Fibroblast of peridontal ligament (primary cell): ENCODE results near the gene KHDC1L.
"Not testable (repeated sequence)": the region's sequence is repeated elsewhere in the genome, so short reads cannot be mapped to it uniquely, and the experiment has no call there.

ENCODE experiments used
- DNase-seq: peaks from one replicate; pipeline ENCODE4 v3.0.0-alpha.2; 2010; ENCODE audit errors: extremely low read depth

Gene KHDC1L, protein sequence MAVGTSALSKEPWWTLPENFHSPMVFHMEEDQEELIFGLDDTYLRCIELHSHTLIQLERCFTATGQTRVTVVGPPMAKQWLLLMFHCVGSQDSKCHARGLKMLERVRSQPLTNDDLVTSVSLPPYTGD

DNA sequence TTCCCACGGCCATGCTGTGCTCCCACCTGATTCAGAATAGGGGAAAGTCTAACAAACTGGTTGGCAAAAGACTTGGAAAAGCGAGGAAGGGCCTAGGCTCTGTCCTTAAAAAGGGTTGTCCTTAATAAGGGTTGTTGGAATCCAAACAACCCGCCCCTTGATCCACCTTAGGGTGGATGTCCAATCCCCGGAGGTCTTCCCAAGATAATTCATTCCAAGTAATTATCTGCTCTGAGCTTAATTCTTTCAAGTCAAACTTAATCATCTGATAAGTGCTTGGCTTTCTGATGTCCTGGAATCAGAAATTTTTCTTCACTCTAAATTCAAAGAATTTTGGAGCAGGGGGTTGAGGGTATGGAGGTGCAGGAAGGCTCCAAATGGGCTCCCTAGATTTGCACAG, at the start of gene KHDC1L:
TSS of gene KHDC1L (minus strand) at position 101 of the 400 bp plus-strand sequence. CDS start at position 13, 88 bp downstream.
- DNase-seq, result no peak

DNA sequence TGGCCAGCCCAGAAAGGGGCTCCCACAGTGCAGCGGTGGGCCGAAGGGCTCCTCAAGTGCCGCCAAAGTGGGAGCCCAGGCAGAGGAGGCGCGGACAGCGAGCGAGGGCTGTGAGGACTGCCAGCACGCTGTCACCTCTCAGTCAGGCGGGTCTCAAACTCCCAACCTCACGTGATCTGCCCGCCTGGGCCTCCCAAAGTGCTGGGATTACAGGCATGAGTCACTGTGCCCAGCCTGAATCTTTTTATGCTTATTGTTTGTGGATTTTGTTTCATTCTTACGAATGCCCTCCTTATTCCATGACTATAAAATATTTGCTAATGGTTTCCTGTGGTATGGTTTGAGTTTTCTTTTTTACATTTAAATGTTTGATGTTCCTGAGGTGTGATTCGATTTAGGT, 44.0 kb upstream of the KHDC1L start:
- not testable (repeated sequence) for DNase-seq

DNA sequence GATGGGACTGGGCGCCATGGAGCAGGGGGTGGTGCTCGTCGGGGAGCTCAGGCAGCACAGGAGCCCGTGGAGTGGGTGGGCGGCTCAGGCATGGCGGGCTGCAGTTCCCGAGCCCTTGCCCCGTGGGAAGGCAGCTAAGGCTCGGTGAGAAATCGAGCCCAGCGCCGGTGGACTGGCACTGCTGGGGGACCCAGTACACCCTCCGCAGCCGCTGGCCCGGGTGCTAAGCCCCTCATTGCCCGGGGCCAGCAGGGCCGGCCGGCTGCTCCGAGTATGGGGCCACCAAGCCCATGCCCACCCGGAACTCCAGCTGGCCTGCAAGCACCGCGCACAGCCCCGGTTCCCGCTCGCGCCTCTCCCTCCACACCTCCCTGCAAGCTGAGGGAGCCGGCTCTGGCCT, 43.6 kb upstream of the KHDC1L start:
- not testable (repeated sequence) for DNase-seq

DNA sequence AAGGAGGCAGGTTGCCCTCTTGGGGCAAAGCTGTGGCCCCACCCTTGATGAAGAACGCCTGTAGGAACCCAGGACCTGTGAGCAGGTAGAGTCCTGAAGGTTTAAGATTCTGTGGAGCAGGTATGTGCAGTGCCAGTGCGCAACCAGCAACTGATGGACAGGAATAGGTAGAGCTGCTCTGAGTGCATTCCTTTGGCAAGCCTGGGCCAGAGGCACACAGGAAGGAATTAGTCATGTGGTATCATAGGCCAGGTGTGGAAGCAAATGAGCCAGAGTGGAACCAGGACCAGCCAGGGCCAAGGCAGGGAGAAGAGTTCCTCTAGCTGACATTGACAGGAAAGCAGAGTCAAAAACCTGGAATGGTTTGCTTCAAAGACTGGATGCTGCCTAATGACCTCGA, 39.1 kb upstream of the KHDC1L start:
- DNase-seq, result no peak

DNA sequence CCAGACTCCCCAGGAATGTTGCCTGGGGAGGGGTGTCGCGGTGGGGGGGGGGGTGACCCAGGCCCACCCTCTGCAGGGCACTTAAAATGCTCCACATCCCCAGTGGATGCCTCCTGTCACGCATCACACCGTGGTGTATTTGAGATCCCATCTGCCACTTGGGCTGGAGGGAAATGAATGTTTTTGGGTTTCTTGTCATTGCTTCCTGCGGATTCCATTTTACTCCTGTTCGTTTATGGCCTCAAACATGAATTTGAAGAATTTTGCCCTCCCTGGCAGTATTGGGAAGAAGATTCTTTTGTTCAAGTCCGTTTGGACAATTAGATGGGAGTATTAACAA, 38.2 kb upstream of the KHDC1L start:
- peak; percentile 13 for DNase-seq

DNA sequence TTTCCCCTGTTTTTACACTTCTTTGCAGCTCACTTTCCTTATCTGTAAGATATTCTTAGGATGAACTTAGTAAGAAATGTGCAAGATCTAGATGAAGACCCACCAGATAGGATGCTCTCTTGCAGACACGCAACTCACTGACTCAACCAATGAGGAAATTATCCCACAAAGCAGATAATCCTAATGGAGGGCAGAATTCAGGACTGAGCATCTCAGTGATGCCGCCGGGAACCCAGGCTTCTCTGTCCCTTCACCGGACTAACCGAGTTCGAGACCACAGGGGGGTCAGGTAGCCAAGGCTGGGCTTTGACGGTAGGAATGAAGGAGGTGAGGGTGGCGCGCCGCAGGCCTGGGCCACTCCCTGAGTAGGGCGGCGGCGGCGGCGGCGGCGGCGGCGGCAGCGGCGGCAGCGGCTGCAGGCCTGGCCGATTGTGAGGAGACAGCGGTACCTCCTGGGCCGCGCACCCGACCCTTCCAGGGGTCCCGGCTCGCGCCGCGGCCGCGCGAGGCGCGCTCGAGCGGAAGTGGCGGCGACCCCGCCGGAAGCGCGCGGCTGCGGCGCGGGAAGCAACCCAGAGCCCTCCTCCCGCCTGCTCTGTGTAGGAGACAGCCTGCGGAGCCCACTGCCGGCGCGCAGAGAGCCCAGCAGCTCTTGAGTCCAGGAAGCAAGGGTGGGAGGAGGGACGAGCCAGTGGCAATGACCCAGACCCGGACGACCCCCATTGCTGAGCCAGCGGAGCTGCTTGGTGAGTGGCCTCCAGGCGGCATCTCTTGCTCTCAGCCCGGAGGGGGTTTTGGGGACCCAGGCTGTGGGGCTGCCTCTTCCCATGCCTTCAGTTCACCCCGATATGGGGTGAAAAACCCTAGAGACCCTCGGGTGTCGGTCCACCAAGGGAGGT, 37.6 kb upstream of the KHDC1L start, which contains the start of gene KHDC1:
TSS of gene KHDC1 (minus strand) at position 526 of the 899 bp plus-strand sequence. CDS start 20,679 bp downstream, outside the sequence.
- DNase-seq, result peak; percentile 52

DNA sequence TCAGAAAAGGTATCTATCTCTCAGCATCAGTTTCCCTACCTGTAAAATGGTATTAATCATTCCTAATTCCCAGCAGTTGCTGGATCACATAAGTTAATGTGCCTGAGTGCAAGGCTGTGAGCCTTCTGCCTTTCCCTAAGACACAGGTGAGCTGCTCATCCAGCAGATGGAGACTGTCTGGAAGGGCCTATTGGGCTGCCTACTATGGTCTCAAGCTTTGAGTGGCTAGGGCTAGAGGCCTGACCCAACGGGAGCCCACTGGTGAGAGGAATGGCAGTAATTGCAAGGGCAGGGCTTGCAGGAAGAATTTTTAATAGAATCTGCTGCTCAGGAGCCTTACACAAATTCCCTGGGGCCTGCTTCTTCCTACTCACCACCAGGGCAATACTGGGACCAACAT, 33.4 kb upstream of the KHDC1L start:
- no peak for DNase-seq

DNA sequence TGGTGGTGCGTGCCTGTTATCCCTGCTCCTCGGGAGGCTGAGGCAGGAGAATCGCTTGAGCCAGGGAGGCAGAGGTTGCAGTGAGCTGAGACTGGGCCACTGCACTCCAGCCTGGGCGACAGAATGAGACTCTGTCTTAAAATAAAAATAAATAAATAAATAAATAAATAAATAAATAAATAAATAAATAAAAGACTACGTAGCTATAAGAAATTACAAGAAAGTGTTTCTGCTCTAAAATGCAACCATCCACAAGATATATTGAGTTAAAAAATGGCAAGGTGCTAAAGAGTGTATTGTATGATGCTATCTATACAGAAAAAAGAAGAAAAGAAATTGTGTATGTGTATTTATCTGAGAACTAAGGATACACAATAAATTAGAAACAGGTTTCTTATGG, 29.0 kb upstream of the KHDC1L start:
- DNase-seq, result not testable (repeated sequence)

DNA sequence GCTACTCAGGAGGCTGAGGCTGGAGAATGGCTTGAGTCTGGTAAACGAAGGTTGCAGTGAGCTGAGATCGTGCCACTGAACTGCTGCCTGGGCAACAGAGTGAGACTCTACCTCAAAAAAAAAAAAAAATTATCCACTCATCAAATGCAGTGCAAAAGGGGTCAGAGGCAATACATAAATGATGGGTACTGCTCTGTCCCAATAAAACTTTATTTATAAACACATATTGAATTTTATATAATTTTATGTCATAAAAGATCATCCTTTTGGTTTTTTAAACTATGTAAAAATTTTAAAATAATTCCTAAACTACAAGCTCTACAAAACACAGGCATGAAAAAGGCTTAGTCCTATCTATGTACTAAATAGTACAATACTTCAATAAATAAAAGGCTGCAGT, 27.4 kb upstream of the KHDC1L start:
- no peak for DNase-seq

DNA sequence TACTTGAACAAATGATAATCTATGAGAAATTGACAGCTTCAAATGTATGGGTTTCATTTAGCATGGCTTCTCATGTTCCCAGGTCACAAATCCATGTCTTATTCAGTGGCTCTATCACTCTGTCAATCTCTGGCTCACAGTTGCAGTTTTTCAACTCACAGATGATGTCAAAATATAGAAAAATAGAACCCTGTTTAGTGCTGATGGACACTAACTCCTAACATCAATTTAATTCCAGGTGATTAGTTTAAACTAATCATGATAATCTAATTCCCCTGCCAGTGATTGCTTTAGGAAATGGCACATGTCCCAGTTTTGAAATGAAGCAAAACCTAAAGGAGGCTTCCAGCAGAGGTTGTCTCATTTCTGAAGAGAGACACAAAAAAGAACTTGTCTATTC, 24.7 kb upstream of the KHDC1L start:
- no peak for DNase-seq

DNA sequence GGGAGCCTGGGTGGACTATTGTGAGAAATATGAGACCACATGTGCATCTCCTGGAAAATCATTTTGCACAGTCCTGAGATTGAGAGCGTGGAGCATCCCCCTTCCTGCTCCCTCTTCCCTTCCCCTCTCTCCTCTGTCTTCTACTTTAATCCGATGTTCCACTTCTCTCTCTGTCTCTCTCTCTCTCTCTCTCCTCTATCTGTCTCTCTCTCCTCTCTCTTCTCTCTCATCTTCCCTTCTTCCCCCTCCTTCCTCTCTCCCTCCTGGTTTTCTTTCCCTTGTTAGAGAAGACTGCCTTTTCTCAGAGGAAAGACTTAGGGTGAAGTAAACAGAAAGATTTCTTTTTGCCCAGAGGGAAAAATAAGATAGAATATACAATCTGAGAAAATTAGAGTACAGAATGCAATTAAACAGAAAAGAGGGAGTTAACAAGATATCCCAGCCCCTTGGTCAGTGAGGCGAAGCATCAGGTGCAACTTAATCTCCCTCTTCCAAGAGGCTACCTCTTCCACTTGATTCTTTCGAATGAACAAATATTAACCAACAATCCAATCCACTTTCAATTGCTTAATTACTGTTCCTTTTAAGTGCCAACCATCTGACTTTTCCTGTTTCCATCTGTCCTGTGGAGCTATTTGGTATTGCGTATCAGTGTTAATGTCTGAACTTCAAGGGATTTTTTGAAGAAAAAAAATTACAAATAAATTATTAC, 23.1 kb upstream of the KHDC1L start:
- DNase-seq, result no peak

DNA sequence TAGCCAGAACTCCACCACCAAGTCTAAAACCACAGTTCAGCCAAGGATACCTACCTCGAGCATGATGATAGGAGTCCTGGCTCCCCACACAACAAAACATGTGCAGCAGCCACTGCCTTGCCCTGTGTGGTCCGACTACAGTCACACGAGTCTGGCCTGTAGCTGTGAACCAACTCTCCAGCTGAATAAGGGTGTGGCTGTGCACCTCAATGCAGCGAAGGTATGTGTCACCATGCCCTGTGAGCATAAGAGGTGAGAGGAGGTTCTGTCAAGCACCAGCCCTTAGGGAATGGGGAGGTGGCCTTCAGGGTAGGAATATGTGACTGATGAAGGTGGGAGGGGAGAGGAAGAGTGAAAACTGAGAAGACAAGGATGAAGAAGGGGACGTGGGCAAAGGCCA, 16.7 kb upstream of the KHDC1L start:
- no peak for DNase-seq

DNA sequence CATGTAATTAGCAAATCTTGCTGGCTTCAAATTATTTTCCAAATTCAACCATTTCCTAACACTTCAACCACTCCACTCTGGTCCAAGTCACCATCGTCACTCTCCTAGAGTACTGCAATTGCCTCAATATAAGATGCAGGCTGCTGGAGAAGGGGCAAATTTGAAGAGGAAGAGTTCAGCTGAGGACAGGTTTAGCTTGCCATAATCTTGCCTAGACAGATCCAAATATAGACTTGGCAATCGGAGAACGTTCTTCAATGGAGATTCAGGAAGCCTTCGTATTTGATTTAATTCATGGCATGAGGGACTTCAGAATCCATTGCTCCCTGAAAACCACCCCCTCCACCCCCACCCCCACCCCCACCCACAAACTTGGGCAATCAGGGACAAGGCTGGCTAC, 15.4 kb upstream of the KHDC1L start:
- no peak for DNase-seq

DNA sequence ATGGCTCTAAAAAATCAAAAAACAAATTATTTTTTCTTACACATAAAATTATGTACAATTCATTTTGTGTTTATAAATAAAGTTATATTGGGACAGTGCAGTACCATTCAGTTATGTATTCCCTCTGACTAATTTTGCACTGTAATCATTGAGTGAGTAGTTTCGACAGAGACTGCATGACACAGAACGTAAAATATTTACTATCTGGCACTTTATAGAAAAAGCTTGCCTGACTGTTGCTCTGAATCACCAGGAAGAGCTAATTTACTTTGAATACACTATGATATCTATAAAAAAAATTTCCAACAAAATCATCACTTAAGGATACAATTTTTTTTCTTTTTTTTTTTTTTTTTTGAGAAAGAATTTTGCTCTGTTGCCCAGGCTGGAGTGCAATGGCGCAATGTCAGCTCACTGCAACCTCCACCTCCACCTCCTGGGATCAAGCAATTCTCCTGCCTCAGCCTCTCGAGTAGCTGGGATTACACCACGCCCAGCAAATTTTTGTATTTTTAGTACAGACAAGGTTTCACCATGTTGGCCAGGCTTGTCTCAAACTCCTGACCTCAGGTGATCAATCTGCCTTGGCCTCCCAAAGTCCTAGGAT, 11.0 kb upstream of the KHDC1L start:
- DNase-seq, result peak; percentile 97

DNA sequence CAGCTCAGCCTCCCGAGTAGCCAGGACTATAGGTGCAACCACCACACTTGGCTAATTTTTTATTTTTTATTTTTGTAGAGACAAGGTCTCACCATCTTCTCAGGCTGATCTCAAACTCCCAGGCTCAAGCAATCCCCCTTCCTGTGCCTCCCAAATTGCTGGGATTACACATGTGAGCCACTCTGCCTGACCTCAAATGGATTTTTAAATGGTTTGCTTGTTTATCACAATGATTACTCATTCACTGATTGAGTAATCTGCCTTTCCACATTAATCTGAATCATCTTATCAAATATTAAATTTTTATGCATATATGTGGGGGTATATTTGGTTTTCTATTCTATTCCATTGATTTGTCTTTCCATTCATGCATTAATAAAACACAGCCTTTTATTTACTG, 9.4 kb upstream of the KHDC1L start:
- peak; percentile 90 for DNase-seq

DNA sequence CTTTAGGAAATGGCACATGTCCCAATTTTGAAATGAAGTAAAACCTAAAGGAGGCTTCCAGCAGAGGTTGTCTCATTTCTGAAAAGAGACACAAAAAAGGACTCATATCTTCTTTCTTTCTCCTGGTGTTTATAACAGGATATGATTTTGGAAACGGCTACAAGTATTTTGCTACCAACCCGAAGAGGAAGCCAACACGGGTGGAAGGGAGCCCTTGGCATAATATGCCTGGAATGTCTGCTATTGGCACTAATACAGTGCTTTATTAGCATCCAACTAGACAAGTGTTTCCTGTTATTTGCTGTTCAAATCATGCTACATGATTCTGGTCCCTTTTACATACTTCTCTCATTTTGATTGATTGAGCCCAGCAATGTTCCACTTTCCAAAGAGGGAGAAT, 8.7 kb upstream of the KHDC1L start:
- DNase-seq, result peak; percentile 23

DNA sequence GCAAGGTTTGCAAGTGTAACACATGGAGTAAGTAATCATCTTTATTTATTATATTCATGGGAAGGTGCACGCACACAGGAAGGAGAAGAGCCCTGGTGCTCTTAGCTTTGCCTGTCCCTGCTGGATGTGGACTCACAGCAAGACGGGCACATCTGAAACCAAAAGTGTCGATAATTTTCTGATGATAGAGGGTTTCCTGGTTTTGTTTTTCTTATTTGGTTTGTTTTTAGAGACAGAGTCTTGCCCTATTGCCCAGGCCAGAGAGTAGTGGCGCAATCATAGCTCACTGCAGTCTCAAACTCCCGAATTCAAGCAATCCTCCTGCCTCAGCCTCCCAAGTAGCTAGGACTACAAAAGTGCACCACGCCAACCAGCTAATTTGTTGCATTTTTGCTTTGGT, 7.8 kb upstream of the KHDC1L start:
- no peak for DNase-seq

DNA sequence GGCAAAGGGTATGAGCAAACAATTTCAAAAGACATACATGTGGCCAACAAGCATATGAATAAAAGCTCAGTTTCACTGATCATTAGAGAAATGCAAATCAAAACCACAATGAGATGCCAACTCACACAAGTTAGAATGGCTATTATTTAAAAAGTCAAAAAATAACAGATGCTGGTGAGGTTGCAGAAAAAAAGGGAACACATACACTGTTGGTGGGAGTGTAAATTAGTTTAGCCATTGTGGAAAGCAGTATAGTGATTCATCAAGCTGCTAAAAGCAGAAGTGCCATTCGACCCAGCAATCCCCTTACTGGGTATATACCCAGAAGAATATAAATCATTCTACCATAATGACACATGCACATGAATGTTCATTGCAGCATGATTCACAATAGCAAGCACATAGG, 6.7 kb upstream of the KHDC1L start:
- peak; percentile 14 for DNase-seq

DNA sequence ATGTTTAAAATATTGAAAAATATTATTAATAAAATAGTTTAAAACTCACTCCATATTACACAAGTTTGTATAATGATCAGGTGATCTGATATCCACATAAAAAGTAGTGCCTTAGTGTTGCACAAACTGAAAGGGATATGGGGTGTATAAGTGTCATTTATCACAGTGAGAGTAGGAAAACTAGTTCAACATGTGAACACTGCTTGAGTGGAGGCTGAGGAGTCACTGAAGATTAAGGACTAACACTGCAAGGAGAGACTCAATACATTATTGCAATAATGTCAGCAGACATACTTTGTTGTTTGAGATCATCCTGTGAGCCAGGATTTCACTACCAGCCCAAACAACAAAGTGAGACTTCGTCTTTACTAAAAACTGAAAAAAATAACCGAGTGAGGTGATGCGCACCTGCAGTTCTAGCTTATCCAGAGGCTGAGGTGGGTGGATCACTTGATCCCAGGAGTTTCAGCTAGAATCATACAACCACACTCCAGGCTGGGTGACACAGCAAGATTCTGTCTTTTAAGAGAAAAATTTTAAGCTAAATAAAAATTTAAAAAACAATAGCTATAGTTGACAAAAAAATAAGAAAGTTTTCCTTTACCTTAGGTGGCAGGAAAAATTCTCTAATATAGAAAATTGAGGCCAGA, 2.4 kb upstream of the KHDC1L start:
- no peak for DNase-seq

DNA sequence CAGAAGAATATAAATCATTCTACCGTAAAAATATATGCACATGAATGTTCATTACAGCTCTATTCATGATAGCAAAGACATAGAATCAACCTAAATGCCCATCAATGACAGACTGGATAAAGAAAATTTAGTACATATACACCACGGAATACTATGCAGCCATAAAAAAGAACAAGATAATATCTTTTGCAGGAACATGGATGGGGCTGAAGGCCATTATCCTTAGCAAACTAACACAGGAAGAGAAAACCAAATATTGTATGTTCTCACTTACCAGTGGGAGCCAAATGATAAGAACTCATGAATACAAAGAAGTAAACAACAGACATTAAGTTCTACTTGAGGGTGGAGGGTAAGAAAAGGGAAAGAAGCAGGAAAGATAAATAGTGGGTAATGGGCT, 8.4 kb downstream of the KHDC1L start:
- DNase-seq, result no peak

DNA sequence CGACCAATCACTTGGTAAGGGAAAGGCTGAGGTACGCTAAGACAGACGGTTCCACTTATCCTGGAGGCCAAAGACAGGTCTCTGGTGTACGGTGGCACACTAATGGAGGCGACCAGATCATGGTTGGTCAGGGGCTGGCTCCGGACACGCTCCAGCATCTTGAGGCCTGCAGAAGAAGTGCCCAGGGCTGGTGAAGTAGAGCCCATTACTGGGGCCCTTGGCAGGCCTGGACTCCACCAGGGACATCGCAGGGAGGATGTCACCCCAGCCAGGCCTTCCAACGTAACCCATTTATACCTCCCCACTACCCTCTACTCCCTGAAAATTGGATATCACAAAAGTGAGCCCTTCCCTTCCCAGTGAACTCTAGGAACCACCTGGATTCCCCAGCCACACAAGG, 16.2 kb downstream of the KHDC1L start:
- DNase-seq, result no peak
